ENCODE data around the gene KPTN. TPM values are rescaled to one million over a fixed set of nuclear protein-coding genes. Genes with fewer than 3 reads are reported as not detected.
A peak's percentile ranks its signal among the peaks of the same experiment; 100 is the strongest.

KPTN gene
- total and polyA plus RNA-seq, 2 of the 8 experiments (the other 6 are each of a cell fraction or from before 2014, with no cell fraction given): 23.6 to 31.3 TPM

- TF ChIP-seq CBX5 (IDR thresholded peaks at IDR 0.05; ENCODE audit: low read depth, low read length) (no peak), JUND (IDR thresholded peaks at IDR 0.05; ENCODE audit: low read length) (no peak), YY1 (IDR thresholded peaks at IDR 0.05; ENCODE audit: low read depth, low read length) (no peak), HDAC2 (IDR thresholded peaks at IDR 0.05; ENCODE audit: borderline replicate concordance in 1 of 2, low read depth in 2 of 2, low read length in 2 of 2) (peak in 1 of 2 experiments; percentile 30; a peak in 1 of 4 replicates), TBP (IDR thresholded peaks at IDR 0.05; ENCODE audit: low read depth, low read length) (no peak), USF2 (IDR thresholded peaks at IDR 0.05; ENCODE audit: low read length) (no peak), KDM1A (IDR thresholded peaks at IDR 0.05; ENCODE audit: borderline replicate concordance, low read length) (peak; percentile 74; the same call in 1 of the 2 replicates), KDM4A (IDR thresholded peaks at IDR 0.05; ENCODE audit: low read depth, low read length, severe bottlenecking) (no peak)
Observed at GRCh38 chr19:47470447-47471195, 13.4 kb downstream of the KPTN start (continued).

Measured in H1 (cell line).